ENCODE results near the gene MLC1.
A peak's percentile ranks its signal among the peaks of the same experiment; 100 is the strongest.

MLC1 gene

DNA sequence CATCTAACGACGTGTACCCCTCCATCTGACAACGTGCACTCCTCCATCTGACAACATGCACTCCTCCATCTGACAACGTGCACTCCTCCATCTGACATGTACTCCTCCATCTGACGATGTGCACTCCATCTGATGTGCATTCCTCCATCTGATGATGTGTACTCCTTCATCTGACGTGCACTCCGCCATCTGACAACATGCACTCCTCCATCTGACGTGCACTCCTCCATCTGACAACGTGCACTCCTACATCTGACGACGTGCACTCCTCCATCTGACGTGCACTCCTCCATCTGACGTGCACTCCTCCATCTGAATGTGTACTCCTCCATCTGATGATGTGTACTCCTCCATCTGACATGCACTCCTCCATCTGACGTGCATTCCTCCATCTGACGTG lies 64.6 kb downstream of the MLC1 start:
- Mint-ChIP-seq H3K4me1 (ENCODE audit: low read depth) (peaks cover 10% of the 10 kb centered on the region), H3K27me3 (ENCODE audit: low read depth) (peaks cover 2% of the 10 kb centered on the region), H3K36me3 (ENCODE audit: low read depth) (no peaks in the 10 kb centered on the region), H3K27ac (no peak overlapping the region), H3K9me3 (no peaks in the 10 kb centered on the region), H3K4me3 (no peak overlapping the region)
- DNase-seq (ENCODE audit: low spot score) = no peak

DNA sequence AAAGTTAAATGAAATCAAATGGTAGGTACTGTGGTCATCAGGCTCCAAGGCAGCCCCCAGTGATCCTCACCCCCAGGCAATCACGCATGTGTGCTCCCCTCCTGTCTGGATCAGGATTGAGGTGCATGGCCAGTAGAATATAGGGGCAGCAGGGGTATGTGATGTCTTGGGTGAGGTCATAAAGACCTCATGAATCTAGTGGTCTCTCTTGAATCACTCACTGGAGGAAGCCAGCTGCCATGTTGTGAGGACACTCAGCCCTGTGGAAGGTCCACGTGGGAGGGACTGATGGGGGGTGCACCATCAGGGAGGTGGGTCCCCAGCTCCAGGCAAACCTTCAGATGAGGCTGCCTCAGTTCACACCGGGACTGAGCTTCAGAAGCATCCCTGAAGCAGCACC lies 65.9 kb downstream of the MLC1 start:
- Mint-ChIP-seq H3K4me3 (no peak overlapping the region), H3K9me3 (no peaks in the 10 kb centered on the region), H3K36me3 (ENCODE audit: low read depth) (no peaks in the 10 kb centered on the region), H3K4me1 (ENCODE audit: low read depth) (peaks cover 8% of the 10 kb centered on the region), H3K27ac (no peak overlapping the region), H3K27me3 (ENCODE audit: low read depth) (peaks cover 2% of the 10 kb centered on the region)
- DNase-seq (ENCODE audit: low spot score) = no peak

DNA sequence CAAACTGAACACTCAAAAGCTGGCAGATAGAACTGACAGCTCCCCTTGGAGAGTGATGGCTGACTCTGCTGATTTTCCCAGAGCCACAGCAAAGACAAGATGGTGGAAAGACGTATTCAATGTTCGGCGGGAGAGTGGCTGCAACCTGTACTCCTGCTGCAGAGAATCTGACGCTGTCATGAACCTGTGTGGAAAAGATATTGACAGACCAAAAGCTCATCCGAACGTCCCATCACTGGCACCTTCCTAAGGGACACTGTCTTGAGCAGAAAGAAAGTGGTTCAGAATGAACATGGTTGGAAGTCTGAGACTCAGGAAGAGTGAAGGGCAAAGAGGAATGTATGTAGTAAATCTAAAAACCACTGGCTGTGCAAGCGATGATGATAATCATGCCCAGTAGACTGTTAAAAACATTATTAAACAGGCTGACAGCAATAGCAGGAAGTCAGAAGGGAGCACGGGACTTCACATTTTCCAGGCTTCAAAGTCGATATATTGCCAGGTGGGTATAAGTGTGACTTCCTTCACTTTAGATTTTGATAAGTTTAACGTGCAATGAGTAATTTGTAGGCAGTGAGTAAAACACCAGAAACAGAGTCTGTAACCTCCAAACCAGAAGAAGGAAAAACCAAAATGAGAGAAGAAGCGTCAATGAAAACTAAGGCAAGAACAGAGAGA lies 66.5 kb downstream of the MLC1 start:
- H3K27me3 Mint-ChIP-seq (ENCODE audit: low read depth) = peaks cover 2% of the 10 kb centered on the region

DNA sequence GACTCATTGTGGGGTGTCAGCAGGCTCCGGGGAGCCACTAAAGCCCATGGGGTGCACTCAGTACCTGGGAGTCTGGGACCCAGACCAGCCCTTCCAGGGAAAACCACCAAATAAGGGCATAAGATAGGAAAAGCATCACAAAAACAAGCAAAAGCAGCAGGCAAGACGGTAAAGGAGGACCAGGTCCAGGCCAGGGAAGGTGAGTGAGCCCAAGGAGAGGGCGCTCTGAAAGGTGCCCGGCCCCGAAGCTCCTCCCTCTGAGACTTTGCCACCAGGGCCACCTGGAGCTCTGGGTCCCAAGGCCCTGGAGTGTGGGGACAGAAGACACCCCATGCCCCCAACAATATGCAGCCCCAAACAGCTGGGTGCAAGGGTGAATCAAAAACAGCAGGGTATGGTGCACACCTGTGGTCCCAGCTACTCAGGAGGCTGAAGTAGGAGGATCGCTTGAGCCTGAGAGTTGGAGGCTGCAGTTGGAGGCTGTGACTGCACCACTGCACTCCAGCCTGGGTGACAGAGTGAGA lies 67.5 kb downstream of the MLC1 start:
- Mint-ChIP-seq H3K9me3 (no peaks in the 10 kb centered on the region), H3K27ac (no peak overlapping the region), H3K4me3 (no peak overlapping the region), H3K4me1 (ENCODE audit: low read depth) (peaks cover 8% of the 10 kb centered on the region), H3K27me3 (ENCODE audit: low read depth) (peaks cover 2% of the 10 kb centered on the region), H3K36me3 (ENCODE audit: low read depth) (no peaks in the 10 kb centered on the region)
- DNase-seq (ENCODE audit: low spot score) = no peak

More for the DNA sequence above, 66.5 kb downstream of the MLC1 start:
- H3K9me3 Mint-ChIP-seq = no peaks in the 10 kb centered on the region
- peak; percentile 36 for DNase-seq (ENCODE audit: low spot score)
- H3K4me3 Mint-ChIP-seq = no peak overlapping the region
- H3K27ac Mint-ChIP-seq = no peak overlapping the region
- peaks cover 8% of the 10 kb centered on the region for H3K4me1 Mint-ChIP-seq (ENCODE audit: low read depth)
- H3K36me3 Mint-ChIP-seq (ENCODE audit: low read depth) = no peaks in the 10 kb centered on the region

DNA sequence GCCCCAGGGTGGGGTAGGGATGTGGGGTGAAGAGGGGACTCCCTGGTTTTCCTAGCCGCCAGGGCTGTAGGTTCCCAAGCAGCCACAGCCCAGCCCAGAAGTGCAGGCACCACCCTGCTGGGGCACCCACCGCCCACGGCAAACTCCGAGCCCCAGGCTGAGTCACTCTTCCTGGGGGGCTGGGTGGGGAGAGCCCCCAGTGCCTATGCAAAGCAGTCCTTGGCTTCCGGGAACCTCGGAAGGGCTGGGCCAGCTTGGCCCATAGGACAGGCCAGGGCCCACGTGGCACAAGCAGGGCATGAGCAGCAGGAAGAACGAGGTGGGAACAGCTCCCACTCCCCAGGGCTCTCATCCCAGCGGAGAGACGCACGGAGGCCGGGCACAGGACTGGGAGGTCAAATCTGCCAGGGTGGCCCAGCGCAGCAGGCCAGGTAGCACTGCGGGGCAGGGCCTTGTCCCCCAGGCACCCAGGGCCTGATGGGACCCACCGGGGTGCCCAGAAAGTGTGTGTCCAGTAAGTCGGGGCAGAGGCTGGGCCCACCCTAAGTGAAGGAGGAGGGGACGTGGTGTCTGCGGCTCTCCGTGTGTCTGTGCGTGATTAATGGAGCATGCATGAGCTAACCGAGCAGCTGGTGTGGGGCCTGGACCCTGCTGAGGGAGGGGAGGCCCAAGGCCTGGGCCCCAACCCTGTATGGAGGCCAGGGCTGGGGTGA lies 68.1 kb downstream of the MLC1 start:
- Mint-ChIP-seq H3K36me3 (ENCODE audit: low read depth) (no peaks in the 10 kb centered on the region), H3K4me3 (no peak overlapping the region), H3K4me1 (ENCODE audit: low read depth) (peaks cover 8% of the 10 kb centered on the region), H3K27ac (no peak overlapping the region), H3K9me3 (no peaks in the 10 kb centered on the region), H3K27me3 (ENCODE audit: low read depth) (peaks cover 2% of the 10 kb centered on the region)
- peak; percentile 71 for DNase-seq (ENCODE audit: low spot score)

DNA sequence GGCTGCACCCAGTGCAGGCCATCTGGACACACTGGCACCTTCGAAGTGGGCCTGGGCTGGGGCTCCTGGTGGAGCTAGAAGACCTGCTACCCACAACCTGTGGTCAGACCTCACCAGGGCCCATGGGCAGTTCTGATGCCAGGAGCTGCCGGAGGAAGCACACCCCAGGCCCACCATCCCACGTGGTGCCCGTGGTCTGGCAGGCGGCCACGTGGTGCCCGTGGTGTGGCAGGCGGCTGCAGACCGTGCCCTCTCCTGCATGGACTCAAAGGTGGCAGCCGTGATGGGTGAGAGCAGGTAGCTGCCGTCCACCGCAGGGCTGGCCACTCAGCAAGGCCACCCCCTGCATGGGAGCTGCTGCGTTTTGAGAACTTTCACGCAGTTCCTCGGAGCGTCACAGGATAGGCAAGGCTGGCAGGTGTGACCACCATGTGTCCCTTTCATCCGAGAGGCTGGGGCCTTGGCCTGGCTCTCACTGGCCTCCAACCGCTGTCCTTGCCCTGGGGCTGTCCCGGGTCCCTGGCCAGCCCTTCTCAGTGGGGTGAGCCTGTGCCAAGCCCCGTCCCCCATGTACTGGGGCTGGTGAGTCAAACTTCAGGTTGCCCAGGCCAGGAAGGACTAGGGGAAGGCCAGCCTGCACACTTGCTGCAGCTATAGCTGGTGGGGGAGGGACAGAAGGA lies 68.8 kb downstream of the MLC1 start:
- Mint-ChIP-seq H3K36me3 (ENCODE audit: low read depth) (no peaks in the 10 kb centered on the region), H3K4me1 (ENCODE audit: low read depth) (peaks cover 10% of the 10 kb centered on the region), H3K27me3 (ENCODE audit: low read depth) (peaks cover 9% of the 10 kb centered on the region), H3K9me3 (no peaks in the 10 kb centered on the region), H3K27ac (no peak overlapping the region), H3K4me3 (no peak overlapping the region)
- DNase-seq (ENCODE audit: low spot score) = no peak

DNA sequence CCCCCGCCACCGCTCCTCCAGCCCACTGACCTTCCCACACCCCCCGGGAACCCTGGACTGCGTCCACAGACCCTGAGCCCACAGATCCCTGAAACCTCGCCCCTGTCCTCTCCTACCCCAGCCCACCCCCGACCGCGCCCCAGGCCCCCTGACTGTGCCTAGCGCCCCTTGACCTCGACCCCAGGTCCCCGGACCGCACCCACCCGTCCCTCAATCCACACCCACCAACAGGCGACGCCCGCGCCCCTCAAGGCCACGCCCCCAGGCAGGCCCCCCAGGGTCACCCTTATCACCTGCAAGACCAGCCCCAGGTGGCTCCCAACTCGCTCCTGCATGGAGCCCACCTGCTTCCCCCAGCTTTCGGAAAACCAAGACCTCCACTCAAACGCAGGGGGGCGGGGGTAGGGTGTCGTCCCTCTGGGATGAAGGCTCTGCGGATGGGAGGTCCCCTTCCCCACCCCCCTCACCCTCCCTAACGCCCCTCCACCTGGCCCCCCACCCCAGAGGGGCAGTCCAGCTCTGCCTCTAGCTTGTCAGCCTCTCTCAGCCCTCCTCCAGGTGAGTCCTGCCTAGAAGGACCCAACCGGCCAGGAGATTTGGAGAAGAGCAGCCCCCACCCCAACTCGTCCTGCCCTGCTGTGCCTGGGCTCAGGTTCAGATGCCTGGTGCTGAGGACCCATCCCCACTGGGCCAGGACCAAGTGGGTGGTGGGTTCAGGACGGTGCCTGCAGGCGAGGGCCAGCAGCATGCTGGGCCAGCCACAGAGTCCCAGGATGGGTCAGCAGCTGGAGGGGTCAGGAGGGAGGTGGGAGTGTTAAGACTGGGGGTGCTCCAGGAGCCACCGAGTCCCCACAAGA lies 69.5 kb downstream of the MLC1 start:
- H3K4me1 Mint-ChIP-seq (ENCODE audit: low read depth) = peaks cover 10% of the 10 kb centered on the region
- no peak overlapping the region for H3K4me3 Mint-ChIP-seq
- no peak overlapping the region for H3K27ac Mint-ChIP-seq
- H3K9me3 Mint-ChIP-seq = no peaks in the 10 kb centered on the region
- peaks cover 15% of the 10 kb centered on the region for H3K27me3 Mint-ChIP-seq (ENCODE audit: low read depth)
- no peak for DNase-seq (ENCODE audit: low spot score)
- H3K36me3 Mint-ChIP-seq (ENCODE audit: low read depth) = no peaks in the 10 kb centered on the region

DNA sequence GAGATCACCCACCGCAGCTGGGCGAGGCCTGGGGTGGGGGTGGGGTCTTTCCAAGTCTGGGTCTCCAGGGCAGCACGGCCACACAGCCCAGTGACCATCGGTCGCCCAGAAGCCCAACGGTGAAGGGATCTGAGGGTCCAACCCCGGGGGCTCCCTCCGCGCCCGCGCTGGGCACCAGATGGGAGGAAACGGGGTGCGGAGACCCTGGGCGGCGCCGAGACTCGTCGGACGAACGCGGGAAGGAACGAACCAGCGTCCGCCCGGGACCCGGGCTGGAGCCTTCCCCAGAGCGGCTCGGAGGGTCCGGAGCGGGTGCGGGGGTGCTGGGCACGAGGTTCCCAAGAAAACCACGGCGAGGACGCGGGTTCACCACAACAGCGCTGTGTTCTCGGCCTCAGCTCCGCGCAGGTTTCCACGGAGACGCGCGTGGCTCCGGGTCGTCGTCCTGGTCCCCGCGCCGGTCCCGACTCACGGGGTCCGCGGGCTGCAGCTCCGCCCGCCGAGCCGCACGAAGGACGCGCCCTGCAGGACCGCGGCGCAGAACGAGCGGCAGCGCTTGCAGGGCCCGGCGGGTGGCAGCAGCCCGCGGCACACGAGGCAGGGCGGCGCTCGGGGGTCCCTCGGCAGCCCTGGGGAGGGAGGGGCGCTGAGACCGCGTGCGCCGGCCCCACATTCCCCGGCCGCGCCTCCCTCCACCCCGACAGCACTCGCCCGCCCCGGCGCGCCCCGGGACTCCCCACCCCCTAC lies 70.4 kb downstream of the MLC1 start:
- DNase-seq (ENCODE audit: low spot score) = no peak
- Mint-ChIP-seq H3K27me3 (ENCODE audit: low read depth) (peaks cover 15% of the 10 kb centered on the region), H3K4me3 (no peak overlapping the region), H3K4me1 (ENCODE audit: low read depth) (peaks cover 10% of the 10 kb centered on the region), H3K36me3 (ENCODE audit: low read depth) (no peaks in the 10 kb centered on the region), H3K27ac (no peak overlapping the region), H3K9me3 (no peaks in the 10 kb centered on the region)

DNA sequence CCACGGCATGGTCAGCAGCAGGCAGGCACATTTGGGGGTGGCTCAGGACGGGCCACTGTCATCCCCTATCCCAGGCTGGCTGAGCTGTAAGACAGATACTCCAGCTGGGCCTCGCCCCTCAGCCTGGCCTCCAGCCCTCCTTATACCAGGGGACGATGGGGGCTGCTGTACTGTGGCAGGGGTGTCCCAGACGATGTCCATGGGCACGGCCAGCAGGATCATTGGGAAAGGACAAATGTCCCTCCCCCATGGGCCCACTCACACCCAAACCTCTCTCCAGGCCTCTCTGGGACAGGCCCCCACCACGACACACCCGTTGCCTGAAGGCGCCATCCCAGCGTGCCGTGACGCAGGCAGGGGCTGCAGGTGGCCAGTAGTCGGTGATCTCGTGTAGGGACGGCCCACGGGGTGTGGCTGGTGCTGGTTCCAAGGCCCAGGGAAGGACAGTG lies 71.1 kb downstream of the MLC1 start:
- no peak overlapping the region for H3K27ac Mint-ChIP-seq
- H3K9me3 Mint-ChIP-seq = no peaks in the 10 kb centered on the region
- peaks cover 10% of the 10 kb centered on the region for H3K4me1 Mint-ChIP-seq (ENCODE audit: low read depth)
- peaks cover 15% of the 10 kb centered on the region for H3K27me3 Mint-ChIP-seq (ENCODE audit: low read depth)
- no peak for DNase-seq (ENCODE audit: low spot score)
- no peaks in the 10 kb centered on the region for H3K36me3 Mint-ChIP-seq (ENCODE audit: low read depth)
- no peak overlapping the region for H3K4me3 Mint-ChIP-seq

DNA sequence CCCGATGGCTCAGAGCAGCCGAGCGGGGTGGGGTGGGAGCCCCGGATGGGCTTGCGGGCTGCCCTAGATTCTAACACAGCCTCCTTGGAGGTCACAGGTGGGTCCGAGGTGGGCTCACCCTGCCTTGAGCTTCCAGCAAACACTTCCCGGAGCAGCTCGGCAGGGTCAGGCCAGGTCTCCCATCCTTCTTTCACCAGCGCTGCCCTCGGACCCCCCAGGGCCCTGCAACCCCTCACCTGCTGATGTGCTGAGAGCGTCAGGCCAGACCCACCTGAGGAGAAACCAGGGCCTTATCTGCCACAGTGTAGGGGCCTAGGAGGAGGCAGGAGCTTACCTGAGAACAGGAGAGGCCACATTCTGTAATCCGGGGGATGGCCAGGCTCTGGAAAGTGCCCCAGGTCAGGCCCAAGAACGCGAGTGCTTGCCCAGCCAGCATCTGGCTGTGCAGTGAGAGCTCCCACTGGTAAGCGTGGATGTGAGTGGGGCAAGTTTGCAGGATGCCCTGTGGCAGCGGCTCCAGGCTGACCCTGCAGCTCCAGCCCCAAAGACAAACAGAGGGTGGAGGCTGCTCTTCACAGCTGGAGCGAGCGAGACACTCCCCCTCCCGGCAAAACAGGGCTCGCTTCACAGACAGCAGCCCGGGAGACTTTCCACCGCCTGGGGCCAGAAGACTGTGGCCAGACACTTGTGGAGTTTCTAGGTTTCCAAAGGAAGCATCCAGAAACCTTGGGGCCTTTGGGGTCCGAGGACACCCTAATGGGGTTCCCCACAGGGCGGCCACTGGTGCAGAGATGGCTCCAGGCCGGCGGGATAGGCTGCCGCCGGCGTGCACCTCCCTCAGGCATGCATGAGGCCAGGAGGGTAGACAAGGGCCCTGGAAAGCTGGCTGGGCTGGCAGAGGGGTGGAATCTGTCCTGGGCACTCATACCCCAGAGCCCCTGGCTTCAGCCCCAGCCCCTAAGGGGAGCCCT lies 72.7 kb downstream of the MLC1 start, which contains the start of gene IL17REL:
TSS of gene IL17REL (minus strand) at position 555 of the 971 bp plus-strand sequence. CDS start at position 436, 119 bp downstream.
- Mint-ChIP-seq H3K9me3 (no peaks in the 10 kb centered on the region), H3K27me3 (ENCODE audit: low read depth) (peaks cover 13% of the 10 kb centered on the region)

DNA sequence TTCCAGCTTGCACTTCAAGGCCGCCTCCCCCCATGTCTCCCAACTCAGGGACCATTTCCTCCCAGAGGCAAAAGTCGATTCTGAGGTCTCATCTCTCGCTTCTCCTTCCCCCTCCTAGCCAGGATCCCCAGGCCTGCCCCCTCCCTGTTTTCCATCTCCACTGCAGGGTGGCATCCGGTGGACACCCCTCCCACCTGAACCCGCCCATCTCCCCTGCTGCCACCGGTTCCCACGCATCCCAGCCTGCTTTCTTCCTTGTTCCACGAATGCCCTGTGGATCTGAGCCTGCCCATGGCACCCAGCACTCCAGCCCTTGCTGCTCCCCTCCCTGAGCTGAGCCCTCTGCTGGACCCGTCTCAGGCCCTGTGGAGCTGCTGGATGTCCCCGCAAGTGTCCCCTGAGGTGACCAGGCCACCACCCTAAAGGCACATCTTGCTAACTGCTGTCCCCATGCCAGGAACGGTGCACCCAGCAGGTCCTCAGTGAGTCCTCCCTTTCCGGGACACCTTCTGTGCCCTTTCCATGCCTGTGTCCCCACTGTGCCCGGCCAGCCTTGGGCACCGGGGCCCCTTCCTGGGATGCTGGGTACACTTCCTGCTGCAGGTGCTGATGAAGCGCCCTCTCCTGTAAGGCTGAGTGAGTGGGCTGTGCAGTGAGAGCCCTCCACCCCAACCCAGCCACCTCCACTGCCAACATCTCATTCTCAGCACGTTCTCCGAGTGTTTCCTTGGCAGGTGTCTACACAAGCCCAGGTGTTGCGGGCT lies 73.6 kb downstream of the MLC1 start:
- Mint-ChIP-seq H3K4me3 (no peak overlapping the region), H3K27ac (no peak overlapping the region), H3K27me3 (ENCODE audit: low read depth) (peaks cover 12% of the 10 kb centered on the region), H3K36me3 (ENCODE audit: low read depth) (no peaks in the 10 kb centered on the region), H3K9me3 (no peaks in the 10 kb centered on the region), H3K4me1 (ENCODE audit: low read depth) (peaks cover 2% of the 10 kb centered on the region)
- DNase-seq (ENCODE audit: low spot score) = no peak

More for the DNA sequence above, 72.7 kb downstream of the MLC1 start, which contains the start of gene IL17REL:
- no peaks in the 10 kb centered on the region for H3K36me3 Mint-ChIP-seq (ENCODE audit: low read depth)
- no peak within 1 kb of the TSS for H3K4me3 Mint-ChIP-seq
- DNase-seq (ENCODE audit: low spot score) = no peak
- H3K4me1 Mint-ChIP-seq (ENCODE audit: low read depth) = peaks cover 2% of the 10 kb centered on the region
- H3K27ac Mint-ChIP-seq = no peak within 1 kb of the TSS
